ENCODE measurements around the gene GALK1.

GALK1 gene

GRCh38 chr17:75725504-75725903 is 39.5 kb downstream of the GALK1 start:
- no peak for DNase-seq (ENCODE audit: insufficient read length, low spot score)
- TF ChIP-seq CTCF (IDR thresholded peaks at IDR 0.05; ENCODE audit: insufficient read depth, missing control alignments), result no peak
- FAIRE-seq, result no peak

GRCh38 chr17:75724016-75725003 is 40.7 kb downstream of the GALK1 start:
- FAIRE-seq (no peak), DNase-seq (ENCODE audit: insufficient read length, low spot score) (no peak)
- TF ChIP-seq CTCF (IDR thresholded peaks at IDR 0.05; ENCODE audit: insufficient read depth, missing control alignments), result no peak

- no peak for TF ChIP-seq CTCF (IDR thresholded peaks at IDR 0.05; ENCODE audit: insufficient read depth, missing control alignments)
- DNase-seq (ENCODE audit: insufficient read length, low spot score) (no peak), FAIRE-seq (no peak)
These were observed 41.6 kb downstream of the GALK1 start for GRCh38 chr17:75723171-75723930.

GRCh38 chr17:75722542-75723095 is 42.4 kb downstream of the GALK1 start:
- no peak for FAIRE-seq
- no peak for TF ChIP-seq CTCF (IDR thresholded peaks at IDR 0.05; ENCODE audit: insufficient read depth, missing control alignments)
- no peak for DNase-seq (ENCODE audit: insufficient read length, low spot score)

GRCh38 chr17:75722076-75722475 is 42.9 kb downstream of the GALK1 start:
- DNase-seq (ENCODE audit: insufficient read length, low spot score) (no peak), FAIRE-seq (no peak)

GRCh38 chr17:75721463-75722011 is 43.5 kb downstream of the GALK1 start:
- no peak for TF ChIP-seq CTCF (IDR thresholded peaks at IDR 0.05; ENCODE audit: insufficient read depth, missing control alignments)
- DNase-seq (ENCODE audit: insufficient read length, low spot score) (no peak), FAIRE-seq (no peak)

More at GRCh38 chr17:75722076-75722475, 42.9 kb downstream of the GALK1 start:
- no peak for TF ChIP-seq CTCF (IDR thresholded peaks at IDR 0.05; ENCODE audit: insufficient read depth, missing control alignments)

Measured in D721Med (cell line).